Stimulated activated CD4-positive, alpha-beta T cell treated with anti-CD3 and anti-CD28 coated beads, Interleukin-15, amount 100 ng/mL, for 24 hours (primary cell): Measurements from ENCODE around the gene FILIP1.

Experiments
- DNase-seq: peaks from one replicate; pipeline ENCODE4 v3.0.0-alpha.2; 2020

FILIP1 gene

GRCh38 chr6:75329703-75330102 is 163.9 kb downstream of the FILIP1 start:
- no peak for DNase-seq

GRCh38 chr6:75327807-75328206 is 165.8 kb downstream of the FILIP1 start:
- DNase-seq, result no peak

- no peak for DNase-seq
These were observed 166.9 kb downstream of the FILIP1 start for GRCh38 chr6:75326557-75327258.

GRCh38 chr6:75318900-75319299 is 174.7 kb downstream of the FILIP1 start:
- no peak for DNase-seq

GRCh38 chr6:75317503-75318206 is 175.9 kb downstream of the FILIP1 start:
- no peak for DNase-seq

- DNase-seq, result no peak
These were observed 177.6 kb downstream of the FILIP1 start for GRCh38 chr6:75315978-75316377.

- no peak for DNase-seq
These were observed 185.2 kb downstream of the FILIP1 start for GRCh38 chr6:75308250-75308988.

- DNase-seq, result no peak
These were observed 186.1 kb downstream of the FILIP1 start for GRCh38 chr6:75307364-75308004.

- no peak for DNase-seq
These were observed 187.5 kb downstream of the FILIP1 start for GRCh38 chr6:75306064-75306463.

- no peak for DNase-seq
These were observed 188.0 kb downstream of the FILIP1 start for GRCh38 chr6:75305573-75305972.

- no peak for DNase-seq
These were observed 191.3 kb downstream of the FILIP1 start for GRCh38 chr6:75302280-75302679.

GRCh38 chr6:75301537-75301936 is 192.1 kb downstream of the FILIP1 start:
- DNase-seq, result no peak

GRCh38 chr6:75301088-75301487 is 192.5 kb downstream of the FILIP1 start:
- no peak for DNase-seq

- no peak for DNase-seq
These were observed 193.1 kb downstream of the FILIP1 start for GRCh38 chr6:75300531-75300855.

- DNase-seq, result no peak
These were observed 193.6 kb downstream of the FILIP1 start for GRCh38 chr6:75299801-75300530.

GRCh38 chr6:75296811-75297779 is 196.5 kb downstream of the FILIP1 start:
- DNase-seq, result no peak

- DNase-seq, result no peak
These were observed 201.0 kb downstream of the FILIP1 start for GRCh38 chr6:75292555-75292954.

GRCh38 chr6:75291744-75292143 is 201.9 kb downstream of the FILIP1 start:
- no peak for DNase-seq

- no peak for DNase-seq
These were observed 202.3 kb downstream of the FILIP1 start for GRCh38 chr6:75291331-75291730.

GRCh38 chr6:75290136-75290945 is 203.3 kb downstream of the FILIP1 start:
- no peak for DNase-seq

- no peak for DNase-seq
These were observed 205.6 kb downstream of the FILIP1 start for GRCh38 chr6:75288023-75288422.
